Hematopoietic multipotent progenitor cell (in vitro differentiated cells): ENCODE data around the gene TMEM98. TPM values are rescaled to one million over a fixed set of nuclear protein-coding genes. Genes with fewer than 3 reads are reported as not detected.
"Not testable (repeated sequence)": the region's sequence is repeated elsewhere in the genome, so short reads cannot be mapped to it uniquely, and the experiment has no call there.

Source experiments
- DNase-seq, 3 donors: peaks; one replicate each; pipeline ENCODE4 v3.0.0-alpha.2; 2011 to 2015; ENCODE audit warnings: low read depth in 2 of 3, low spot score in 2 of 3
- total RNA-seq: library from RNA; depleted of rRNA; stranded (reverse); fragments of >200 nt; gene quantifications from one replicate; pipeline ENCODE4 v1.2.3, GENCODE V29; 2012

Gene TMEM98
- total RNA-seq, 1 donor, result 109 TPM

- no peak for DNase-seq
Observed at GRCh38 chr17:32913593-32913992, 14.4 kb upstream of the TMEM98 start.

- no peak for DNase-seq
Observed at GRCh38 chr17:32914181-32914580, 13.8 kb upstream of the TMEM98 start.

GRCh38 chr17:32915245-32915644 is 12.7 kb upstream of the TMEM98 start:
- DNase-seq, result no peak

GRCh38 chr17:32916134-32916533 is 11.8 kb upstream of the TMEM98 start:
- no peak for DNase-seq

GRCh38 chr17:32917081-32917480 is 10.9 kb upstream of the TMEM98 start:
- DNase-seq, result no peak

GRCh38 chr17:32917842-32918241 is 10.1 kb upstream of the TMEM98 start:
- no peak for DNase-seq

- DNase-seq, result not testable (repeated sequence)
Observed at GRCh38 chr17:32919876-32920275, 8.1 kb upstream of the TMEM98 start.

GRCh38 chr17:32920293-32920692 is 7.7 kb upstream of the TMEM98 start:
- DNase-seq, result no peak

- no peak for DNase-seq
Observed at GRCh38 chr17:32921017-32921416, 6.9 kb upstream of the TMEM98 start.

- DNase-seq, result not testable (repeated sequence)
Observed at GRCh38 chr17:32923905-32924304, 4.0 kb upstream of the TMEM98 start.

- no peak for DNase-seq
Observed at GRCh38 chr17:32926183-32926582, 1.8 kb upstream of the TMEM98 start.

- DNase-seq, result not testable (repeated sequence)
Observed at GRCh38 chr17:32926789-32927188, 1.2 kb upstream of the TMEM98 start.

- DNase-seq, result no peak
Observed at GRCh38 chr17:32927201-32927723, 691 bp upstream of the TMEM98 start.

- no peak for DNase-seq
Observed at GRCh38 chr17:32928586-32929535, 908 bp downstream of the TMEM98 start.

GRCh38 chr17:32929588-32929987 is 1.6 kb downstream of the TMEM98 start:
- no peak for DNase-seq

GRCh38 chr17:32930512-32930911 is 2.6 kb downstream of the TMEM98 start:
- DNase-seq, result no peak

GRCh38 chr17:32931686-32932085 is 3.7 kb downstream of the TMEM98 start:
- DNase-seq, result no peak

GRCh38 chr17:32933881-32934280 is 5.9 kb downstream of the TMEM98 start:
- DNase-seq, result no peak

GRCh38 chr17:32935726-32936125 is 7.8 kb downstream of the TMEM98 start:
- DNase-seq, result no peak

GRCh38 chr17:32936186-32936893 is 8.4 kb downstream of the TMEM98 start:
- no peak for DNase-seq

GRCh38 chr17:32936894-32937500 is 9.0 kb downstream of the TMEM98 start:
- peak; percentile 26 to 84 (median 72) for DNase-seq
